Stimulated activated CD8-positive, alpha-beta memory T cell treated with anti-CD3 and anti-CD28 coated beads, Interleukin-2, amount 100 ng/mL, for 1 hour (primary cell): ENCODE results near the gene FNDC8.
"Not testable (repeated sequence)": the region's sequence is repeated elsewhere in the genome, so short reads cannot be mapped to it uniquely, and the experiment has no call there.

Experiments
- DNase-seq, 2 donors: peaks; one replicate each; pipeline ENCODE4 v3.0.0-alpha.2; 2020; ENCODE audit warnings: low read depth in 2 of 2

FNDC8 gene

GRCh38 chr17:35142467-35142796 lies 21.0 kb downstream of the FNDC8 start:
- DNase-seq, result no peak

GRCh38 chr17:35144840-35145239 lies 23.4 kb downstream of the FNDC8 start:
- DNase-seq, result no peak

- DNase-seq, result no peak
Observed at GRCh38 chr17:35146214-35146833, 24.9 kb downstream of the FNDC8 start.

- no peak for DNase-seq
Observed at GRCh38 chr17:35147375-35147905, 26.0 kb downstream of the FNDC8 start, which contains the start of gene UNC45B. Gene UNC45B, plus strand, starts transcription at chr17:35147817. Its CDS starts 447 bp downstream, at chr17:35148264.

DNA sequence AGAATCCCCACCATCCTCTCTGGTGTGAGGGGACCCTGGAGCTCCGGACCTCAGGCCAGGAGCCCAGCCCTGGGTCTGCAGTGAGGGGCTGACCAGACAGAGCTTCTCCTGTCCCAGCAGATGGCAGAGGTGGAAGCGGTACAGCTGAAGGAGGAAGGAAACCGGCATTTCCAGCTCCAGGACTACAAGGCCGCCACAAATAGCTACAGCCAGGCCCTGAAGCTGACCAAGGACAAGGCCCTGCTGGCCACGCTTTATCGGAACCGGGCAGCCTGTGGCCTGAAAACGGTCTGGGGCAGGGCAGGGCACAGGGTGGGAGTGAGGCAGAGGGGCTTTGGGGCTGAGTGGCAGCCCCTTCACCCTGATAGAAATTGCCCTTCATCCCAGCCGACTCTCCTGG lies 26.7 kb downstream of the FNDC8 start:
- DNase-seq, result no peak

- DNase-seq, result no peak
Observed at GRCh38 chr17:35149941-35150340, 28.5 kb downstream of the FNDC8 start.

DNA sequence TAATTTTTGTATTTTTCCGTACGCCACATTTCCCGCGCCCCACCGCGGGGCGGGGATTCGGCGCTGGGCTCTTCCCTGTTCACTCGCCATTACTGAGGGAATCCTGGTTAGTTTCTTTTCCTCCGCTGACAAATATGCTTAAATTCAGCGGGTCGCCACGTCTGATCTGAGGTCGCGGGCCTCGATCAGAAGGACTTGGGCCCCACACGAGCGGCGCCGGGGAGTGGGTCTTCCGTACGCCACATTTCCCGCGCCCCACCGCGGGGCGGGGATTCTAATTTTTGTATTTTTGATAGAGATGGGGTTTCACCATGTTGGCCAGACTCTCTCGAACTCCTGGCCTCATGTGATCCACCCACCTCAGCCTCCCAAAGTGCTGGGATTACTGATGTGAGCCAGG lies 29.7 kb downstream of the FNDC8 start:
- DNase-seq, result not testable (repeated sequence)

GRCh38 chr17:35152421-35153140 lies 31.2 kb downstream of the FNDC8 start:
- no peak for DNase-seq

- no peak for DNase-seq
Observed at GRCh38 chr17:35154196-35155165, 33.1 kb downstream of the FNDC8 start.

GRCh38 chr17:35155246-35155645 lies 33.8 kb downstream of the FNDC8 start:
- DNase-seq, result no peak

GRCh38 chr17:35159940-35160339 lies 38.5 kb downstream of the FNDC8 start:
- no peak for DNase-seq

- no peak for DNase-seq
Observed at GRCh38 chr17:35160354-35161201, 39.2 kb downstream of the FNDC8 start.

- no peak for DNase-seq
Observed at GRCh38 chr17:35161281-35161761, 39.9 kb downstream of the FNDC8 start.

DNA sequence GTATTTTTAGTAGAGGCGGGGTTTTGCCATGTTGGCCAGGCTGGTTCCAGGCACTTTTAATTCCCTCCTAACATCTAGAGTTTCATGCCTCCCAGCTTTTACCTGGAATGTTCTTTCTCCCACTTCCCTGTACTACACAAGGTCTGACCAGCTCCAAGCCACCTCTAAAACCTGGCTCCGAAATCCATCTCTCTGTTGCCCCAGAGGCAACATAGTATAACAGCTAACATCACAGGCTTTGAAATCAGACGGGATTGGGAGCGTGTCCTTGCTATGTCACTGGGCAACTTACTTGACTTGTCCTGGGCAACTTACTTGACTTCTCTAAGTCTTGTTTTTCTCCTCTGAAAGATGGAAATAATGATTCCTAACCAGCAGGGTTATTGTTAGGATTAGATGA lies 41.3 kb downstream of the FNDC8 start:
- DNase-seq, result no peak

GRCh38 chr17:35163886-35164285 lies 42.5 kb downstream of the FNDC8 start:
- DNase-seq, result no peak

DNA sequence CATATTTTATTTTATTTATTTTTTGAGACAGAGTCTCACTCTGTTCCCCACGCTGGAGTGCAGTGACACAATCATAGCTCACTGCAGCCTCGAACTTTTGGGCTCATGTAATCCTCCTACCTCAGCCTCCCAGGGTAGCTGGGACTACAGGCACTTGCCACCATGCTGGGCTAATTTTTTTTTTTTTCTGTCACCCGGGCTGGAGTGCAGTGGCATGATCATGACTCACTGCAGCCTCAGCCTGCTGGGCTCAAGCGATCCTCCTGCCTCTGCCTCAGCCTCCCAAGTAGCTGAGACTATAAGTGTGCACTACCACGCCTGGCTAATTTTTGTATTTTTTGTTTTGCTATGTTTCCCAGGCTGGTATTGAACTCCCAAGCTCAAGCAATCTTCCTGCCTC lies 43.3 kb downstream of the FNDC8 start:
- no peak for DNase-seq

DNA sequence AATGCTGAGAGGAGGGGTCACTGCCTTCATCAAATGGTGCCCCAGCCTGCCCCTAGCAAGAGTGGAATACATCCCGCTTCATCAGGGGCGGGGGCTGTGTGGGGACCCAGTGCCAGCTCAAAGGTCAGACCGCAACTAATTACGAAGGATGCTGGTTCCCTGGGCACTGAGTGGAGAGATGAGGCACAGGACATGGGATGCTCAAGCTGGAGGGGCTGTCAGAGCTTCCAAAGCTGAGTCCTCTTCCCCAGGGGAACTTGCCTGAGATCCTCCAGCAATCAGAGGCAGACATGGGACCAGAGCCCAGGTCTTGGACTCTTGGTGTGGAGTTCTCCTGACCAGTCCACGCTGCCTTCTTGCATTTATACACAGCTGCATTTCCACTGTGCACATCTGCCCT lies 45.1 kb downstream of the FNDC8 start:
- no peak for DNase-seq

GRCh38 chr17:35167046-35167445 lies 45.6 kb downstream of the FNDC8 start:
- no peak for DNase-seq

- no peak for DNase-seq
Observed at GRCh38 chr17:35167666-35168065, 46.3 kb downstream of the FNDC8 start.

- DNase-seq, result no peak
Observed at GRCh38 chr17:35169835-35170363, 48.5 kb downstream of the FNDC8 start.
